ENCODE data around the gene CACNA1B. TPM values are rescaled to one million over a fixed set of nuclear protein-coding genes. Genes with fewer than 3 reads are reported as not detected.

CACNA1B gene
- total RNA-seq, 2 donors from 2014 or later: 0.26 to 0.99 TPM

- Histone ChIP-seq H3K27me3 (no peaks in the 10 kb centered on the region), H3K9me3 (no peaks in the 10 kb centered on the region), H3K27ac (no peak overlapping the region), H3K4me3 (no peak overlapping the region), H3K36me3 (replicated peaks in 1 of 2; ENCODE audit: insufficient read depth in 1 of 2, low read depth in 2 of 2) (no peaks in the 10 kb centered on the region), H3K4me1 (no peaks in the 10 kb centered on the region)
- 79 to 83% methylated on average over 17 of the region's 17 CpGs for WGBS, 2 donors
- DNase-seq: no peak
- no peak for TF ChIP-seq CTCF (IDR thresholded peaks at IDR 0.05)
- TF ChIP-seq POLR2A (IDR thresholded peaks at IDR 0.05): no peak
- ATAC-seq: no peak
- intact Hi-C loops (cut with DNase I): no loop called here
These were observed 163.2 kb downstream of the CACNA1B start for GRCh38 chr9:138040446-138041430.

GRCh38 chr9:138042146-138042545, 164.6 kb downstream of the CACNA1B start:
- TF ChIP-seq CTCF (IDR thresholded peaks at IDR 0.05) (no peak), POLR2A (IDR thresholded peaks at IDR 0.05) (no peak)
- no peak for DNase-seq
- no peak for ATAC-seq
- intact Hi-C loops (cut with DNase I): no loop called here
- H3K36me3 ChIP-seq (replicated peaks in 1 of 2; ENCODE audit: insufficient read depth in 1 of 2, low read depth in 2 of 2): no peaks in the 10 kb centered on the region
- 83 to 90% methylated on average over 7 of the region's 7 CpGs for WGBS, 2 donors
- H3K27ac ChIP-seq: no peak overlapping the region
- H3K27me3 ChIP-seq: no peaks in the 10 kb centered on the region
- H3K4me1 ChIP-seq: no peaks in the 10 kb centered on the region
- H3K4me3 ChIP-seq: no peak overlapping the region
- H3K9me3 ChIP-seq: no peaks in the 10 kb centered on the region

GRCh38 chr9:138042640-138043039, 165.1 kb downstream of the CACNA1B start:
- no peaks in the 10 kb centered on the region for H3K36me3 ChIP-seq (replicated peaks in 1 of 2; ENCODE audit: insufficient read depth in 1 of 2, low read depth in 2 of 2)
- H3K27me3 ChIP-seq: no peaks in the 10 kb centered on the region
- H3K27ac ChIP-seq: no peak overlapping the region
- DNase-seq: no peak
- no peak overlapping the region for H3K4me3 ChIP-seq
- intact Hi-C loops (cut with DNase I): no loop called here
- no peaks in the 10 kb centered on the region for H3K9me3 ChIP-seq
- ATAC-seq: no peak
- 59 to 61% methylated on average over 8 of the region's 8 CpGs for WGBS, 2 donors
- no peaks in the 10 kb centered on the region for H3K4me1 ChIP-seq
- TF ChIP-seq POLR2A (IDR thresholded peaks at IDR 0.05): no peak
- TF ChIP-seq CTCF (IDR thresholded peaks at IDR 0.05): no peak

GRCh38 chr9:138043061-138043410, 165.5 kb downstream of the CACNA1B start:
- Histone ChIP-seq H3K4me3 (no peak overlapping the region), H3K27ac (no peak overlapping the region), H3K9me3 (no peaks in the 10 kb centered on the region), H3K36me3 (replicated peaks in 1 of 2; ENCODE audit: insufficient read depth in 1 of 2, low read depth in 2 of 2) (no peaks in the 10 kb centered on the region), H3K27me3 (no peaks in the 10 kb centered on the region), H3K4me1 (no peaks in the 10 kb centered on the region)
- WGBS, 2 donors: 77% methylated on average over 8 to 12 of the region's 12 CpGs
- TF ChIP-seq CTCF (IDR thresholded peaks at IDR 0.05) (no peak), POLR2A (IDR thresholded peaks at IDR 0.05) (no peak)
- ATAC-seq (no peak), DNase-seq (no peak)
- intact Hi-C loops (cut with DNase I): no loop called here
